Liver (tissue), 9 donors: ENCODE results near the gene PHAX. TPM values are rescaled to one million over a fixed set of nuclear protein-coding genes. Genes with fewer than 3 reads are reported as not detected.

Experiments
- DNase-seq: peaks from one replicate; pipeline ENCODE4 v3.0.0-alpha.2; 2017; ENCODE audit warnings: low spot score
- H3K27ac ChIP-seq, 2 donors: one replicate each; pipeline ENCODE4 v1.7.0; 2013; ENCODE audit warnings: inconsistent platforms in 2 of 2, low read length in 2 of 2, control low read depth in 1 of 2, low read depth in 1 of 2, mild to moderate bottlenecking in 1 of 2
- H3K27me3 ChIP-seq, 4 donors: one replicate each; pipeline versions ENCODE4 v1.6.1 to v1.7.0; 2013; ENCODE audit warnings: low read length in 3 of 4, inconsistent platforms in 1 of 4, mild to moderate bottlenecking in 1 of 4, moderate library complexity in 1 of 4; ENCODE audit not compliant: control insufficient read depth in 4 of 4, insufficient read depth in 4 of 4
- H3K36me3 ChIP-seq, 4 donors: one replicate each; pipeline versions ENCODE4 v1.6.1 to v1.7.0; 2013; ENCODE audit warnings: low read length in 3 of 4, mild to moderate bottlenecking in 3 of 4, low read depth in 1 of 4, moderate library complexity in 1 of 4; ENCODE audit not compliant: control insufficient read depth in 4 of 4, insufficient read depth in 3 of 4
- H3K4me1 ChIP-seq, 4 donors: one replicate each; pipeline versions ENCODE4 v1.6.1 to v1.7.0; 2013; ENCODE audit warnings: low read length in 3 of 4, mild to moderate bottlenecking in 3 of 4, moderate library complexity in 1 of 4; ENCODE audit not compliant: control insufficient read depth in 4 of 4, insufficient read depth in 4 of 4
- H3K4me3 ChIP-seq, 3 donors: one replicate each; pipeline versions ENCODE4 v1.6.1 to v1.7.0; 2013; ENCODE audit warnings: low read length in 3 of 3, control low read depth in 1 of 3, low read depth in 1 of 3, mild to moderate bottlenecking in 1 of 3
- H3K9ac ChIP-seq, 2 donors: one replicate each; pipeline ENCODE4 v1.7.0; 2013; ENCODE audit warnings: low read length in 2 of 2, mild to moderate bottlenecking in 2 of 2, moderate library complexity in 2 of 2, control low read depth in 1 of 2, low read depth in 1 of 2
- H3K9me3 ChIP-seq, 4 donors: one replicate each; pipeline versions ENCODE4 v1.6.1 to v1.7.0; 2013; ENCODE audit warnings: low read length in 3 of 4; ENCODE audit not compliant: control insufficient read depth in 4 of 4
- FOXA1 ChIP-seq: IDR thresholded peaks from 2 replicates; pipeline ENCODE4 v1.6.1; 2016; ENCODE audit warnings: antibody characterized with exemption
- FOXA2 ChIP-seq: IDR thresholded peaks from 2 replicates; pipeline ENCODE4 v1.6.1; 2016; ENCODE audit warnings: antibody characterized with exemption
- GABPA ChIP-seq, 2 donors: IDR thresholded peaks in 1 of 2; conservative IDR thresholded peaks in 1 of 2; 2 replicates each; pipeline ENCODE4 v1.6.1; 2016; ENCODE audit warnings: antibody characterized with exemption in 2 of 2, mild to moderate bottlenecking in 1 of 2, moderate library complexity in 1 of 2
- HNF4A ChIP-seq, 2 donors: conservative IDR thresholded peaks; 2 replicates each; pipeline ENCODE4 v1.6.1; 2016; ENCODE audit warnings: antibody characterized with exemption in 2 of 2, mild to moderate bottlenecking in 2 of 2
- JUND ChIP-seq, 2 donors: IDR thresholded peaks; 2 replicates each; pipeline ENCODE4 v1.6.1; 2016; ENCODE audit warnings: antibody characterized with exemption in 2 of 2
- NR2F2 ChIP-seq: IDR thresholded peaks from 2 replicates; pipeline ENCODE4 v1.6.1; 2016; ENCODE audit warnings: antibody characterized with exemption
- RAD21 ChIP-seq, 2 donors: IDR thresholded peaks; 2 replicates each; pipeline ENCODE4 v1.6.1; 2016; ENCODE audit warnings: antibody characterized with exemption in 2 of 2, mild to moderate bottlenecking in 2 of 2
- TAF1 ChIP-seq: conservative IDR thresholded peaks from 2 replicates; pipeline ENCODE4 v1.6.1; 2016; ENCODE audit warnings: antibody characterized with exemption, mild to moderate bottlenecking
- YY1 ChIP-seq: IDR thresholded peaks from 2 replicates; pipeline ENCODE4 v1.6.1; 2016; ENCODE audit warnings: antibody characterized with exemption, mild to moderate bottlenecking
- WGBS: extraction: QIAGEN DNeasy Blood & Tissue Kit; methylation state at CpG from one replicate; pipeline ENCODE4 v1.1.7; 2013; 5-methylcytosine and 5-hydroxymethylcytosine counted together
- polyA plus RNA-seq, 2 donors: library from polyadenylated mRNA; stranded (reverse) in 1 of 2; unstranded in 1 of 2; fragments of 200-250 nt in 1 of 2; fragments of >200 nt in 1 of 2; fragmentation: Nextera tagmentation in 1 of 2; extraction: Ambion mirVana in 1 of 2; gene quantifications; one replicate each; pipeline versions ENCODE4 v1.2.1 to v1.2.3, GENCODE V29; 2013 to 2015
- total RNA-seq, 2 donors: library from RNA; depleted of rRNA; stranded (reverse); fragments of >200 nt; gene quantifications; one replicate each; pipeline ENCODE4 v1.2.3, GENCODE V29; 2014
- TF ChIP-seq, protein P1 (sequence below): IDR thresholded peaks from 2 replicates; pipeline ENCODE4 v1.6.1; 2016; ENCODE audit warnings: antibody characterized with exemption, mild to moderate bottlenecking
- TF ChIP-seq, protein P2 (sequence below): IDR thresholded peaks from 2 replicates; pipeline ENCODE4 v1.6.1; 2016; ENCODE audit warnings: antibody characterized with exemption
- TF ChIP-seq, protein P3 (sequence below): fragments of 150-350 bp; IDR thresholded peaks from 2 replicates; pipeline ENCODE4 v1.5.1; 2017; ENCODE audit warnings: improper control_type of control experiment, low read depth, low read length; ENCODE audit not compliant: missing input control
- TF ChIP-seq, protein P4 (sequence below): IDR thresholded peaks from 2 replicates; pipeline ENCODE4 v1.6.1; 2016; ENCODE audit warnings: antibody characterized with exemption
- donor health status: healthy.
- donor health status: healthy.
- donor health status: healthy.
- donor health status: healthy.
- donor health status: healthy.

Gene PHAX
- total and polyA plus RNA-seq, 4 donors = 10.3 to 32.6 (median 25.1) TPM

DNA sequence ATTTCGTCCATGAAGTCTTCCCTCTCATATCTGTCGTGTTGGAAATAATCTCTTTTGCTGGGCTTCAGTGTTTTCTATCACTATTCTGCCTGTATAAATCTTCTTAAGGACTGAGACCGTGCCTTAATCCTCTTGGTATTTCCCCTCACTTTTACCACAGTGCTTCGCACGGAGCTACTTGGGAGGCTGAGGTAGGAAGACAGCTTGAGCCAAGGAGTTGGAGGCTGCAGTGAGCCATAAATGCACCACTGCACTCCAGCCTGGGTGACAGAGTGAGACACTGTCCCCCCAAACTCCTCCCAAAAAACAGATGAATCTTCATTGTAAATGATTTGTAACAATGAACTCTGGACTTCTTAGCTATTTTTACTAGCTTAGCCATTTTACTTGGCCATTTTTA is 57.8 kb downstream of the PHAX start (continued):
- TF ChIP-seq, protein P1, sequence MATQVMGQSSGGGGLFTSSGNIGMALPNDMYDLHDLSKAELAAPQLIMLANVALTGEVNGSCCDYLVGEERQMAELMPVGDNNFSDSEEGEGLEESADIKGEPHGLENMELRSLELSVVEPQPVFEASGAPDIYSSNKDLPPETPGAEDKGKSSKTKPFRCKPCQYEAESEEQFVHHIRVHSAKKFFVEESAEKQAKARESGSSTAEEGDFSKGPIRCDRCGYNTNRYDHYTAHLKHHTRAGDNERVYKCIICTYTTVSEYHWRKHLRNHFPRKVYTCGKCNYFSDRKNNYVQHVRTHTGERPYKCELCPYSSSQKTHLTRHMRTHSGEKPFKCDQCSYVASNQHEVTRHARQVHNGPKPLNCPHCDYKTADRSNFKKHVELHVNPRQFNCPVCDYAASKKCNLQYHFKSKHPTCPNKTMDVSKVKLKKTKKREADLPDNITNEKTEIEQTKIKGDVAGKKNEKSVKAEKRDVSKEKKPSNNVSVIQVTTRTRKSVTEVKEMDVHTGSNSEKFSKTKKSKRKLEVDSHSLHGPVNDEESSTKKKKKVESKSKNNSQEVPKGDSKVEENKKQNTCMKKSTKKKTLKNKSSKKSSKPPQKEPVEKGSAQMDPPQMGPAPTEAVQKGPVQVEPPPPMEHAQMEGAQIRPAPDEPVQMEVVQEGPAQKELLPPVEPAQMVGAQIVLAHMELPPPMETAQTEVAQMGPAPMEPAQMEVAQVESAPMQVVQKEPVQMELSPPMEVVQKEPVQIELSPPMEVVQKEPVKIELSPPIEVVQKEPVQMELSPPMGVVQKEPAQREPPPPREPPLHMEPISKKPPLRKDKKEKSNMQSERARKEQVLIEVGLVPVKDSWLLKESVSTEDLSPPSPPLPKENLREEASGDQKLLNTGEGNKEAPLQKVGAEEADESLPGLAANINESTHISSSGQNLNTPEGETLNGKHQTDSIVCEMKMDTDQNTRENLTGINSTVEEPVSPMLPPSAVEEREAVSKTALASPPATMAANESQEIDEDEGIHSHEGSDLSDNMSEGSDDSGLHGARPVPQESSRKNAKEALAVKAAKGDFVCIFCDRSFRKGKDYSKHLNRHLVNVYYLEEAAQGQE = no peak
- TF ChIP-seq RAD21 (IDR thresholded peaks at IDR 0.05) (no peak), JUND (IDR thresholded peaks at IDR 0.05) (no peak), FOXA1 (no peak), YY1 (no peak), TAF1 (no peak), FOXA2 (no peak), HNF4A (conservative IDR thresholded peaks at IDR 0.05) (no peak), NR2F2 (no peak)
- TF ChIP-seq, protein P2, sequence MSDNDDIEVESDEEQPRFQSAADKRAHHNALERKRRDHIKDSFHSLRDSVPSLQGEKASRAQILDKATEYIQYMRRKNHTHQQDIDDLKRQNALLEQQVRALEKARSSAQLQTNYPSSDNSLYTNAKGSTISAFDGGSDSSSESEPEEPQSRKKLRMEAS = no peak

DNA sequence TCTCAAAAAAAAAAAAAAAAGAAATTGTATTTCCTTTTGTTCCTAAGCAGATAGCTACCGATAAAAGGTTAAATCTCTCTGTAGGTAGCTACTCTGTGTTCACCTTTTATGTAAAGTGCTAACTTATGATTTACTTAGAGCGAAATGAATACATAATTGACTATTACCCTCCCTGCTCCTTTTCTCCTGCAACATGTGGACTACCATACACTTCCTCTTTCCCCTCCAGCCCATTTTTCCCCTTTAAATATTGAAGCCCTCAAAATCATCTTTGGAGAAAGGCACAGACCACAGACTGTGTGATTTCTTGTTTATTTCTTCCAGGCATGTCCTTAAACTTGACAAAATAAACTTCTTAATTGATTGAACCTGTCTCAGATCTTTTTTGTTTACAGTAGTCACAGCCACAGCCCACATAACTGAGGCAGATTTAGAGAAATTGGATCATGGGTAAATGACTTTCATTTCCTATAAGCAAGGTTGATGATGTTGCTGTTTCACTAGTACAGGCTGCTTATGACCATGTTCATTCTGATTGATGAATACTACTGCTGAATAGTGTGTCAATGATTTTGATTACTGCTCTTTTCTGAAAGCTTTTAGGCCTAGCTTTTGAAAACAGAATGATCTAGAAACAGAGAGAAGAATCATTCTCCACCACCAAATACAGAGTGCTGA is 59.2 kb downstream of the PHAX start:
- no peak overlapping the region for H3K27ac ChIP-seq
- no peak for DNase-seq
- WGBS = 94% methylated on average over 2 of the region's 2 CpGs
- no peak overlapping the region for H3K9ac ChIP-seq
- H3K4me1 ChIP-seq = peaks cover 0 to 11% (median 8%) of the 10 kb centered on the region in 4 donors
- no peak overlapping the region for H3K4me3 ChIP-seq
- no peaks in the 10 kb centered on the region for H3K27me3 ChIP-seq
- H3K36me3 ChIP-seq = no peaks in the 10 kb centered on the region
- no peaks in the 10 kb centered on the region for H3K9me3 ChIP-seq
- TF ChIP-seq JUND (IDR thresholded peaks at IDR 0.05) (no peak), YY1 (no peak), NR2F2 (no peak), RAD21 (IDR thresholded peaks at IDR 0.05) (no peak), GABPA (IDR thresholded peaks at IDR 0.05 in 1 of 2, conservative IDR thresholded peaks at IDR 0.05 in 1 of 2) (no peak)
- TF ChIP-seq, protein P3, sequence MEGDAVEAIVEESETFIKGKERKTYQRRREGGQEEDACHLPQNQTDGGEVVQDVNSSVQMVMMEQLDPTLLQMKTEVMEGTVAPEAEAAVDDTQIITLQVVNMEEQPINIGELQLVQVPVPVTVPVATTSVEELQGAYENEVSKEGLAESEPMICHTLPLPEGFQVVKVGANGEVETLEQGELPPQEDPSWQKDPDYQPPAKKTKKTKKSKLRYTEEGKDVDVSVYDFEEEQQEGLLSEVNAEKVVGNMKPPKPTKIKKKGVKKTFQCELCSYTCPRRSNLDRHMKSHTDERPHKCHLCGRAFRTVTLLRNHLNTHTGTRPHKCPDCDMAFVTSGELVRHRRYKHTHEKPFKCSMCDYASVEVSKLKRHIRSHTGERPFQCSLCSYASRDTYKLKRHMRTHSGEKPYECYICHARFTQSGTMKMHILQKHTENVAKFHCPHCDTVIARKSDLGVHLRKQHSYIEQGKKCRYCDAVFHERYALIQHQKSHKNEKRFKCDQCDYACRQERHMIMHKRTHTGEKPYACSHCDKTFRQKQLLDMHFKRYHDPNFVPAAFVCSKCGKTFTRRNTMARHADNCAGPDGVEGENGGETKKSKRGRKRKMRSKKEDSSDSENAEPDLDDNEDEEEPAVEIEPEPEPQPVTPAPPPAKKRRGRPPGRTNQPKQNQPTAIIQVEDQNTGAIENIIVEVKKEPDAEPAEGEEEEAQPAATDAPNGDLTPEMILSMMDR = no peak
- TF ChIP-seq, protein P4, sequence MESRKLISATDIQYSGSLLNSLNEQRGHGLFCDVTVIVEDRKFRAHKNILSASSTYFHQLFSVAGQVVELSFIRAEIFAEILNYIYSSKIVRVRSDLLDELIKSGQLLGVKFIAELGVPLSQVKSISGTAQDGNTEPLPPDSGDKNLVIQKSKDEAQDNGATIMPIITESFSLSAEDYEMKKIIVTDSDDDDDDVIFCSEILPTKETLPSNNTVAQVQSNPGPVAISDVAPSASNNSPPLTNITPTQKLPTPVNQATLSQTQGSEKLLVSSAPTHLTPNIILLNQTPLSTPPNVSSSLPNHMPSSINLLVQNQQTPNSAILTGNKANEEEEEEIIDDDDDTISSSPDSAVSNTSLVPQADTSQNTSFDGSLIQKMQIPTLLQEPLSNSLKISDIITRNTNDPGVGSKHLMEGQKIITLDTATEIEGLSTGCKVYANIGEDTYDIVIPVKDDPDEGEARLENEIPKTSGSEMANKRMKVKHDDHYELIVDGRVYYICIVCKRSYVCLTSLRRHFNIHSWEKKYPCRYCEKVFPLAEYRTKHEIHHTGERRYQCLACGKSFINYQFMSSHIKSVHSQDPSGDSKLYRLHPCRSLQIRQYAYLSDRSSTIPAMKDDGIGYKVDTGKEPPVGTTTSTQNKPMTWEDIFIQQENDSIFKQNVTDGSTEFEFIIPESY = no peak
